ENCODE data around the gene TCF4. TPM values are rescaled to one million over a fixed set of nuclear protein-coding genes. Genes with fewer than 3 reads are reported as not detected.
A peak's percentile ranks its signal among the peaks of the same experiment; 100 is the strongest.

The TCF4 gene
- total RNA-seq, 1 experiment from 2014 or later, result 2.3 TPM

- no peak for ATAC-seq
Observed at GRCh38 chr18:55416791-55417190, 171.2 kb downstream of the TCF4 start.

GRCh38 chr18:55415258-55415871, 172.6 kb downstream of the TCF4 start:
- Histone ChIP-seq H3K27ac (ENCODE audit: low read length) (no peak overlapping the region), H3K9me3 (ENCODE audit: control insufficient read depth, insufficient read depth, low read depth, low read length) (no peaks in the 10 kb centered on the region), H3K4me1 (ENCODE audit: control insufficient read depth, insufficient read depth, low read length) (no peaks in the 10 kb centered on the region), H3K27me3 (ENCODE audit: control insufficient read depth, insufficient read depth, low read length) (no peaks in the 10 kb centered on the region), H3K36me3 (ENCODE audit: control insufficient read depth, insufficient read depth, low read length) (no peaks in the 10 kb centered on the region), H3K4me3 (ENCODE audit: low read depth in 2 of 2, low read length in 2 of 2) (no peak overlapping the region)
- ChIA-PET CTCF (no interaction called here), POLR2A (no interaction called here)
- intact Hi-C loops (cut with micrococcal nuclease; ENCODE audit: unreplicated experiment) (loop anchor here (10.0 kb wide), 1 partner anchor 1159 kb away; no protein-coding TSS in a partner anchor), in situ Hi-C loops (cut with HindIII; ENCODE audit: low pct_unique_long_range_greater_than_20kb, low sequenced_read_pairs) (no loop called here)
- ATAC-seq (peak; percentile 74; the same call in 1 of the 2 replicates), DNase-seq (ENCODE audit: low read depth, low spot score) (peak; percentile 38)
- TF ChIP-seq, protein P1, sequence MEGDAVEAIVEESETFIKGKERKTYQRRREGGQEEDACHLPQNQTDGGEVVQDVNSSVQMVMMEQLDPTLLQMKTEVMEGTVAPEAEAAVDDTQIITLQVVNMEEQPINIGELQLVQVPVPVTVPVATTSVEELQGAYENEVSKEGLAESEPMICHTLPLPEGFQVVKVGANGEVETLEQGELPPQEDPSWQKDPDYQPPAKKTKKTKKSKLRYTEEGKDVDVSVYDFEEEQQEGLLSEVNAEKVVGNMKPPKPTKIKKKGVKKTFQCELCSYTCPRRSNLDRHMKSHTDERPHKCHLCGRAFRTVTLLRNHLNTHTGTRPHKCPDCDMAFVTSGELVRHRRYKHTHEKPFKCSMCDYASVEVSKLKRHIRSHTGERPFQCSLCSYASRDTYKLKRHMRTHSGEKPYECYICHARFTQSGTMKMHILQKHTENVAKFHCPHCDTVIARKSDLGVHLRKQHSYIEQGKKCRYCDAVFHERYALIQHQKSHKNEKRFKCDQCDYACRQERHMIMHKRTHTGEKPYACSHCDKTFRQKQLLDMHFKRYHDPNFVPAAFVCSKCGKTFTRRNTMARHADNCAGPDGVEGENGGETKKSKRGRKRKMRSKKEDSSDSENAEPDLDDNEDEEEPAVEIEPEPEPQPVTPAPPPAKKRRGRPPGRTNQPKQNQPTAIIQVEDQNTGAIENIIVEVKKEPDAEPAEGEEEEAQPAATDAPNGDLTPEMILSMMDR (IDR thresholded peaks at IDR 0.05), result peak; percentile 78
- TF ChIP-seq POLR2AphosphoS5 (IDR thresholded peaks at IDR 0.05; ENCODE audit: low read depth, low read length), result no peak
- BruUV-seq (replicated peaks), result no TSS peak

More at GRCh38 chr18:55416791-55417190, 171.2 kb downstream of the TCF4 start:
- H3K27ac ChIP-seq (ENCODE audit: low read length), result no peak overlapping the region
- no peak overlapping the region for H3K4me3 ChIP-seq (ENCODE audit: low read depth in 2 of 2, low read length in 2 of 2)
- ChIA-PET CTCF (no interaction called here), POLR2A (no interaction called here)
- H3K36me3 ChIP-seq (ENCODE audit: control insufficient read depth, insufficient read depth, low read length), result no peaks in the 10 kb centered on the region
- DNase-seq (ENCODE audit: low read depth, low spot score), result no peak
- in situ Hi-C loops (cut with HindIII; ENCODE audit: low pct_unique_long_range_greater_than_20kb, low sequenced_read_pairs), result no loop called here
- H3K27me3 ChIP-seq (ENCODE audit: control insufficient read depth, insufficient read depth, low read length), result no peaks in the 10 kb centered on the region
- intact Hi-C loops (cut with micrococcal nuclease; ENCODE audit: unreplicated experiment), result loop anchor here (10.0 kb wide), 1 partner anchor 1158 kb away; no protein-coding TSS in a partner anchor
- TF ChIP-seq SIN3A (IDR thresholded peaks at IDR 0.05; ENCODE audit: borderline replicate concordance, insufficient read depth, low read depth, low read length) (no peak), TCF7L2 (IDR thresholded peaks at IDR 0.05; ENCODE audit: low read depth, low read length) (no peak), POLR2AphosphoS5 (IDR thresholded peaks at IDR 0.05; ENCODE audit: low read depth, low read length) (no peak)
- TF ChIP-seq, protein P2, sequence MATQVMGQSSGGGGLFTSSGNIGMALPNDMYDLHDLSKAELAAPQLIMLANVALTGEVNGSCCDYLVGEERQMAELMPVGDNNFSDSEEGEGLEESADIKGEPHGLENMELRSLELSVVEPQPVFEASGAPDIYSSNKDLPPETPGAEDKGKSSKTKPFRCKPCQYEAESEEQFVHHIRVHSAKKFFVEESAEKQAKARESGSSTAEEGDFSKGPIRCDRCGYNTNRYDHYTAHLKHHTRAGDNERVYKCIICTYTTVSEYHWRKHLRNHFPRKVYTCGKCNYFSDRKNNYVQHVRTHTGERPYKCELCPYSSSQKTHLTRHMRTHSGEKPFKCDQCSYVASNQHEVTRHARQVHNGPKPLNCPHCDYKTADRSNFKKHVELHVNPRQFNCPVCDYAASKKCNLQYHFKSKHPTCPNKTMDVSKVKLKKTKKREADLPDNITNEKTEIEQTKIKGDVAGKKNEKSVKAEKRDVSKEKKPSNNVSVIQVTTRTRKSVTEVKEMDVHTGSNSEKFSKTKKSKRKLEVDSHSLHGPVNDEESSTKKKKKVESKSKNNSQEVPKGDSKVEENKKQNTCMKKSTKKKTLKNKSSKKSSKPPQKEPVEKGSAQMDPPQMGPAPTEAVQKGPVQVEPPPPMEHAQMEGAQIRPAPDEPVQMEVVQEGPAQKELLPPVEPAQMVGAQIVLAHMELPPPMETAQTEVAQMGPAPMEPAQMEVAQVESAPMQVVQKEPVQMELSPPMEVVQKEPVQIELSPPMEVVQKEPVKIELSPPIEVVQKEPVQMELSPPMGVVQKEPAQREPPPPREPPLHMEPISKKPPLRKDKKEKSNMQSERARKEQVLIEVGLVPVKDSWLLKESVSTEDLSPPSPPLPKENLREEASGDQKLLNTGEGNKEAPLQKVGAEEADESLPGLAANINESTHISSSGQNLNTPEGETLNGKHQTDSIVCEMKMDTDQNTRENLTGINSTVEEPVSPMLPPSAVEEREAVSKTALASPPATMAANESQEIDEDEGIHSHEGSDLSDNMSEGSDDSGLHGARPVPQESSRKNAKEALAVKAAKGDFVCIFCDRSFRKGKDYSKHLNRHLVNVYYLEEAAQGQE (IDR thresholded peaks at IDR 0.05; ENCODE audit: insufficient read depth in 1 of 2, low read depth in 2 of 2, low read length in 1 of 2), result no peak
- TF ChIP-seq, protein P1 (IDR thresholded peaks at IDR 0.05), result no peak
- no peaks in the 10 kb centered on the region for H3K4me1 ChIP-seq (ENCODE audit: control insufficient read depth, insufficient read depth, low read length)
- H3K9me3 ChIP-seq (ENCODE audit: control insufficient read depth, insufficient read depth, low read depth, low read length), result no peaks in the 10 kb centered on the region
- no TSS peak for BruUV-seq (replicated peaks)

Measured in Panc1 (cell line).